Liver (tissue), 9 donors: ENCODE measurements around the gene HS3ST1. TPM values are rescaled to one million over a fixed set of nuclear protein-coding genes. Genes with fewer than 3 reads are reported as not detected.

Experiments
- DNase-seq: peaks from one replicate; pipeline ENCODE4 v3.0.0-alpha.2; 2017; ENCODE audit warnings: low spot score
- H3K27ac ChIP-seq, 2 donors: one replicate each; pipeline ENCODE4 v1.7.0; 2013; ENCODE audit warnings: inconsistent platforms in 2 of 2, low read length in 2 of 2, control low read depth in 1 of 2, low read depth in 1 of 2, mild to moderate bottlenecking in 1 of 2
- H3K27me3 ChIP-seq, 4 donors: one replicate each; pipeline versions ENCODE4 v1.6.1 to v1.7.0; 2013; ENCODE audit warnings: low read length in 3 of 4, inconsistent platforms in 1 of 4, mild to moderate bottlenecking in 1 of 4, moderate library complexity in 1 of 4; ENCODE audit not compliant: control insufficient read depth in 4 of 4, insufficient read depth in 4 of 4
- H3K36me3 ChIP-seq, 4 donors: one replicate each; pipeline versions ENCODE4 v1.6.1 to v1.7.0; 2013; ENCODE audit warnings: low read length in 3 of 4, mild to moderate bottlenecking in 3 of 4, low read depth in 1 of 4, moderate library complexity in 1 of 4; ENCODE audit not compliant: control insufficient read depth in 4 of 4, insufficient read depth in 3 of 4
- H3K4me1 ChIP-seq, 4 donors: one replicate each; pipeline versions ENCODE4 v1.6.1 to v1.7.0; 2013; ENCODE audit warnings: low read length in 3 of 4, mild to moderate bottlenecking in 3 of 4, moderate library complexity in 1 of 4; ENCODE audit not compliant: control insufficient read depth in 4 of 4, insufficient read depth in 4 of 4
- H3K4me3 ChIP-seq, 3 donors: one replicate each; pipeline versions ENCODE4 v1.6.1 to v1.7.0; 2013; ENCODE audit warnings: low read length in 3 of 3, control low read depth in 1 of 3, low read depth in 1 of 3, mild to moderate bottlenecking in 1 of 3
- H3K9ac ChIP-seq, 2 donors: one replicate each; pipeline ENCODE4 v1.7.0; 2013; ENCODE audit warnings: low read length in 2 of 2, mild to moderate bottlenecking in 2 of 2, moderate library complexity in 2 of 2, control low read depth in 1 of 2, low read depth in 1 of 2
- H3K9me3 ChIP-seq, 4 donors: one replicate each; pipeline versions ENCODE4 v1.6.1 to v1.7.0; 2013; ENCODE audit warnings: low read length in 3 of 4; ENCODE audit not compliant: control insufficient read depth in 4 of 4
- EGR1 ChIP-seq, 2 donors: IDR thresholded peaks; 2 replicates each; pipeline ENCODE4 v1.6.1; 2016 to 2018; ENCODE audit warnings: antibody characterized with exemption in 2 of 2, low read depth in 2 of 2
- FOXA1 ChIP-seq: IDR thresholded peaks from 2 replicates; pipeline ENCODE4 v1.6.1; 2016; ENCODE audit warnings: antibody characterized with exemption
- FOXA2 ChIP-seq: IDR thresholded peaks from 2 replicates; pipeline ENCODE4 v1.6.1; 2016; ENCODE audit warnings: antibody characterized with exemption
- GABPA ChIP-seq, 2 donors: IDR thresholded peaks in 1 of 2; conservative IDR thresholded peaks in 1 of 2; 2 replicates each; pipeline ENCODE4 v1.6.1; 2016; ENCODE audit warnings: antibody characterized with exemption in 2 of 2, mild to moderate bottlenecking in 1 of 2, moderate library complexity in 1 of 2
- HNF4A ChIP-seq, 2 donors: conservative IDR thresholded peaks; 2 replicates each; pipeline ENCODE4 v1.6.1; 2016; ENCODE audit warnings: antibody characterized with exemption in 2 of 2, mild to moderate bottlenecking in 2 of 2
- HNF4G ChIP-seq: IDR thresholded peaks from 2 replicates; pipeline ENCODE4 v1.6.1; 2016; ENCODE audit warnings: antibody characterized with exemption
- JUND ChIP-seq, 2 donors: IDR thresholded peaks; 2 replicates each; pipeline ENCODE4 v1.6.1; 2016; ENCODE audit warnings: antibody characterized with exemption in 2 of 2
- NR2F2 ChIP-seq: IDR thresholded peaks from 2 replicates; pipeline ENCODE4 v1.6.1; 2016; ENCODE audit warnings: antibody characterized with exemption
- RAD21 ChIP-seq, 2 donors: IDR thresholded peaks; 2 replicates each; pipeline ENCODE4 v1.6.1; 2016; ENCODE audit warnings: antibody characterized with exemption in 2 of 2, mild to moderate bottlenecking in 2 of 2
- RXRA ChIP-seq, 2 donors: IDR thresholded peaks; 2 replicates each; pipeline ENCODE4 v1.6.1; 2017 to 2018; ENCODE audit warnings: antibody characterized with exemption in 2 of 2, mild to moderate bottlenecking in 1 of 2
- SP1 ChIP-seq: IDR thresholded peaks from 2 replicates; pipeline ENCODE4 v1.6.1; 2018; ENCODE audit warnings: antibody characterized with exemption, mild to moderate bottlenecking
- TAF1 ChIP-seq: conservative IDR thresholded peaks from 2 replicates; pipeline ENCODE4 v1.6.1; 2016; ENCODE audit warnings: antibody characterized with exemption, mild to moderate bottlenecking
- YY1 ChIP-seq: IDR thresholded peaks from 2 replicates; pipeline ENCODE4 v1.6.1; 2016; ENCODE audit warnings: antibody characterized with exemption, mild to moderate bottlenecking
- WGBS: extraction: QIAGEN DNeasy Blood & Tissue Kit; methylation state at CpG from one replicate; pipeline ENCODE4 v1.1.7; 2013; 5-methylcytosine and 5-hydroxymethylcytosine counted together
- polyA plus RNA-seq, 2 donors: library from polyadenylated mRNA; stranded (reverse) in 1 of 2; unstranded in 1 of 2; fragments of 200-250 nt in 1 of 2; fragments of >200 nt in 1 of 2; fragmentation: Nextera tagmentation in 1 of 2; extraction: Ambion mirVana in 1 of 2; gene quantifications; one replicate each; pipeline versions ENCODE4 v1.2.1 to v1.2.3, GENCODE V29; 2013 to 2015
- total RNA-seq, 2 donors: library from RNA; depleted of rRNA; stranded (reverse); fragments of >200 nt; gene quantifications; one replicate each; pipeline ENCODE4 v1.2.3, GENCODE V29; 2014
- TF ChIP-seq, protein P1 (sequence below): IDR thresholded peaks from 2 replicates; pipeline ENCODE4 v1.6.1; 2016; ENCODE audit warnings: antibody characterized with exemption
- TF ChIP-seq, protein P2 (sequence below): IDR thresholded peaks from 2 replicates; pipeline ENCODE4 v1.6.1; 2016; ENCODE audit warnings: antibody characterized with exemption
- TF ChIP-seq, protein P3 (sequence below): fragments of 150-350 bp; IDR thresholded peaks from 2 replicates; pipeline ENCODE4 v1.5.1; 2017; ENCODE audit warnings: improper control_type of control experiment, low read depth, low read length; ENCODE audit not compliant: missing input control
- TF ChIP-seq, protein P4 (sequence below): IDR thresholded peaks from 2 replicates; pipeline ENCODE4 v1.6.1; 2016; ENCODE audit warnings: antibody characterized with exemption, mild to moderate bottlenecking
- TF ChIP-seq, protein P5 (sequence below): IDR thresholded peaks from 2 replicates; pipeline ENCODE4 v1.6.1; 2016; ENCODE audit warnings: antibody characterized with exemption
- donor health status: healthy.
- donor health status: healthy.
- donor health status: healthy.
- donor health status: healthy.
- donor health status: healthy.

Gene HS3ST1
- total and polyA plus RNA-seq, 4 donors: 0.25 to 0.75 (median 0.30) TPM

DNA sequence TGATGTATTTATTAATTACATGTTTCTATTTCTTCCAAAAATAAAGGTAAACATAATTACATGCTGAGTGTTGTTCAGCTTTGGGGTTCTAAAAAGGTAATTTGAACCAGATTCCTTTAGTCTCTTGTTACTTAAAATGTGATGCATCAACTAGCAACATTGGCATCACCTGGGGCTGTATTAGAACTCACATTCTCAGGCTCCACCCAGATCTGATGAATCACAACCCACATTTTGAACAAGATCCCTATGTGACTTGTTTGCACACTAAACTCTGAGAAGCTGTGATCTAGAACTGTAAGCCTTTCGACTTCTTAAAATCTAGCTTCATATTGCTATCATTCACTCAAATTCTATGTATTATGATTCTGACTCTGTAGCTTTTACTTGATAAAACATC is 23.0 kb upstream of the HS3ST1 start:
- 80% methylated on average over 1 of the region's 1 CpG for WGBS
- Histone ChIP-seq H3K4me3 (no peak overlapping the region), H3K27ac (no peak overlapping the region), H3K9ac (no peak overlapping the region), H3K36me3 (no peaks in the 10 kb centered on the region), H3K9me3 (no peaks in the 10 kb centered on the region), H3K27me3 (peaks cover 0 to 2% (median 0%) of the 10 kb centered on the region in 4 donors), H3K4me1 (no peaks in the 10 kb centered on the region)
- TF ChIP-seq, protein P1, sequence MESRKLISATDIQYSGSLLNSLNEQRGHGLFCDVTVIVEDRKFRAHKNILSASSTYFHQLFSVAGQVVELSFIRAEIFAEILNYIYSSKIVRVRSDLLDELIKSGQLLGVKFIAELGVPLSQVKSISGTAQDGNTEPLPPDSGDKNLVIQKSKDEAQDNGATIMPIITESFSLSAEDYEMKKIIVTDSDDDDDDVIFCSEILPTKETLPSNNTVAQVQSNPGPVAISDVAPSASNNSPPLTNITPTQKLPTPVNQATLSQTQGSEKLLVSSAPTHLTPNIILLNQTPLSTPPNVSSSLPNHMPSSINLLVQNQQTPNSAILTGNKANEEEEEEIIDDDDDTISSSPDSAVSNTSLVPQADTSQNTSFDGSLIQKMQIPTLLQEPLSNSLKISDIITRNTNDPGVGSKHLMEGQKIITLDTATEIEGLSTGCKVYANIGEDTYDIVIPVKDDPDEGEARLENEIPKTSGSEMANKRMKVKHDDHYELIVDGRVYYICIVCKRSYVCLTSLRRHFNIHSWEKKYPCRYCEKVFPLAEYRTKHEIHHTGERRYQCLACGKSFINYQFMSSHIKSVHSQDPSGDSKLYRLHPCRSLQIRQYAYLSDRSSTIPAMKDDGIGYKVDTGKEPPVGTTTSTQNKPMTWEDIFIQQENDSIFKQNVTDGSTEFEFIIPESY: no peak
- no peak for TF ChIP-seq NR2F2
- TF ChIP-seq HNF4A (conservative IDR thresholded peaks at IDR 0.05): no peak
- no peak for TF ChIP-seq GABPA (IDR thresholded peaks at IDR 0.05 in 1 of 2, conservative IDR thresholded peaks at IDR 0.05 in 1 of 2)
- TF ChIP-seq YY1: no peak
- TF ChIP-seq, protein P2, sequence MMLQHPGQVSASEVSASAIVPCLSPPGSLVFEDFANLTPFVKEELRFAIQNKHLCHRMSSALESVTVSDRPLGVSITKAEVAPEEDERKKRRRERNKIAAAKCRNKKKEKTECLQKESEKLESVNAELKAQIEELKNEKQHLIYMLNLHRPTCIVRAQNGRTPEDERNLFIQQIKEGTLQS: no peak
- no peak for TF ChIP-seq TAF1
- no peak for TF ChIP-seq FOXA2
- DNase-seq: no peak

DNA sequence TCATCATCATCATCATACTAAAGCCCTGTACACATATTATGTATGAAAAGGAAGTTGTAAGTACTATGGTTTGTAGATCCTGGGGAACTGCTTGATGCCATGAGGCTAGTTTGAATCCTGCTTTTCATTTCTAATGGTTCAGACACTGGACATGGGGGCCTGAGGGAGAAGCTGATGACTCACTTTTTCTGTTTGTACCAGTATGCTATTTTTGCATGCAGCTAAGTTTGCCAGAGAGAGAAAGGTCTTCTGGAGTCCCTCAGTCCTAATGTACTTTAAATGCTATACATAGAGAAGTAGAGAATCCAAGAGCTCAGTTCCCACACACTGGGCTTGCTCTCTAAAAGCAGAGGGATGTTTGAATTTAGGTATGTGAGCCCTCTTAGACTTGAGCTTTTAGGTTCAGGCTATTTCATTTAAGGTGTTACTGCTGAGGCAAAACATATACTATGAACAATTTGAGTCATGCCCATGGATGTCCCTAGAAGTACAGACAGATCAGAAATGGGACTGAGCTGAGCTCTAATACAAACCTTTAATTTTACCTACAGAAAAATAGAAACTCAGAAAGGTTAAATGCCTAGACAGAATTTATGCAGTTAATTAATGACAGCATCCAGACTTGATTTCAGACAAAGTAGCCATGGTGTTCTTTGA is 17.6 kb upstream of the HS3ST1 start:
- Histone ChIP-seq H3K9me3 (no peaks in the 10 kb centered on the region), H3K27ac (no peak overlapping the region), H3K36me3 (no peaks in the 10 kb centered on the region), H3K9ac (no peak overlapping the region), H3K4me3 (no peak overlapping the region), H3K4me1 (no peaks in the 10 kb centered on the region), H3K27me3 (peaks cover 0 to 3% (median 0%) of the 10 kb centered on the region in 4 donors)
- TF ChIP-seq EGR1 (IDR thresholded peaks at IDR 0.05; ENCODE audit: low read depth in 2 of 2) (no peak), NR2F2 (no peak), HNF4A (conservative IDR thresholded peaks at IDR 0.05) (no peak), RAD21 (IDR thresholded peaks at IDR 0.05) (no peak), FOXA1 (no peak), JUND (IDR thresholded peaks at IDR 0.05) (no peak), YY1 (no peak), TAF1 (no peak), SP1 (no peak), GABPA (IDR thresholded peaks at IDR 0.05 in 1 of 2, conservative IDR thresholded peaks at IDR 0.05 in 1 of 2) (no peak), FOXA2 (no peak), RXRA (IDR thresholded peaks at IDR 0.05) (no peak), HNF4G (no peak)
- TF ChIP-seq, protein P3, sequence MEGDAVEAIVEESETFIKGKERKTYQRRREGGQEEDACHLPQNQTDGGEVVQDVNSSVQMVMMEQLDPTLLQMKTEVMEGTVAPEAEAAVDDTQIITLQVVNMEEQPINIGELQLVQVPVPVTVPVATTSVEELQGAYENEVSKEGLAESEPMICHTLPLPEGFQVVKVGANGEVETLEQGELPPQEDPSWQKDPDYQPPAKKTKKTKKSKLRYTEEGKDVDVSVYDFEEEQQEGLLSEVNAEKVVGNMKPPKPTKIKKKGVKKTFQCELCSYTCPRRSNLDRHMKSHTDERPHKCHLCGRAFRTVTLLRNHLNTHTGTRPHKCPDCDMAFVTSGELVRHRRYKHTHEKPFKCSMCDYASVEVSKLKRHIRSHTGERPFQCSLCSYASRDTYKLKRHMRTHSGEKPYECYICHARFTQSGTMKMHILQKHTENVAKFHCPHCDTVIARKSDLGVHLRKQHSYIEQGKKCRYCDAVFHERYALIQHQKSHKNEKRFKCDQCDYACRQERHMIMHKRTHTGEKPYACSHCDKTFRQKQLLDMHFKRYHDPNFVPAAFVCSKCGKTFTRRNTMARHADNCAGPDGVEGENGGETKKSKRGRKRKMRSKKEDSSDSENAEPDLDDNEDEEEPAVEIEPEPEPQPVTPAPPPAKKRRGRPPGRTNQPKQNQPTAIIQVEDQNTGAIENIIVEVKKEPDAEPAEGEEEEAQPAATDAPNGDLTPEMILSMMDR: no peak
- TF ChIP-seq, protein P4, sequence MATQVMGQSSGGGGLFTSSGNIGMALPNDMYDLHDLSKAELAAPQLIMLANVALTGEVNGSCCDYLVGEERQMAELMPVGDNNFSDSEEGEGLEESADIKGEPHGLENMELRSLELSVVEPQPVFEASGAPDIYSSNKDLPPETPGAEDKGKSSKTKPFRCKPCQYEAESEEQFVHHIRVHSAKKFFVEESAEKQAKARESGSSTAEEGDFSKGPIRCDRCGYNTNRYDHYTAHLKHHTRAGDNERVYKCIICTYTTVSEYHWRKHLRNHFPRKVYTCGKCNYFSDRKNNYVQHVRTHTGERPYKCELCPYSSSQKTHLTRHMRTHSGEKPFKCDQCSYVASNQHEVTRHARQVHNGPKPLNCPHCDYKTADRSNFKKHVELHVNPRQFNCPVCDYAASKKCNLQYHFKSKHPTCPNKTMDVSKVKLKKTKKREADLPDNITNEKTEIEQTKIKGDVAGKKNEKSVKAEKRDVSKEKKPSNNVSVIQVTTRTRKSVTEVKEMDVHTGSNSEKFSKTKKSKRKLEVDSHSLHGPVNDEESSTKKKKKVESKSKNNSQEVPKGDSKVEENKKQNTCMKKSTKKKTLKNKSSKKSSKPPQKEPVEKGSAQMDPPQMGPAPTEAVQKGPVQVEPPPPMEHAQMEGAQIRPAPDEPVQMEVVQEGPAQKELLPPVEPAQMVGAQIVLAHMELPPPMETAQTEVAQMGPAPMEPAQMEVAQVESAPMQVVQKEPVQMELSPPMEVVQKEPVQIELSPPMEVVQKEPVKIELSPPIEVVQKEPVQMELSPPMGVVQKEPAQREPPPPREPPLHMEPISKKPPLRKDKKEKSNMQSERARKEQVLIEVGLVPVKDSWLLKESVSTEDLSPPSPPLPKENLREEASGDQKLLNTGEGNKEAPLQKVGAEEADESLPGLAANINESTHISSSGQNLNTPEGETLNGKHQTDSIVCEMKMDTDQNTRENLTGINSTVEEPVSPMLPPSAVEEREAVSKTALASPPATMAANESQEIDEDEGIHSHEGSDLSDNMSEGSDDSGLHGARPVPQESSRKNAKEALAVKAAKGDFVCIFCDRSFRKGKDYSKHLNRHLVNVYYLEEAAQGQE: no peak
- TF ChIP-seq, protein P2: no peak
- TF ChIP-seq, protein P1: no peak
- TF ChIP-seq, protein P5, sequence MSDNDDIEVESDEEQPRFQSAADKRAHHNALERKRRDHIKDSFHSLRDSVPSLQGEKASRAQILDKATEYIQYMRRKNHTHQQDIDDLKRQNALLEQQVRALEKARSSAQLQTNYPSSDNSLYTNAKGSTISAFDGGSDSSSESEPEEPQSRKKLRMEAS: no peak
- no peak for DNase-seq
